OCI-LY3 (cell line): Measurements from ENCODE around the gene NIPBL.

Source experiments
- H2AFZ ChIP-seq: fragments of 200-600, 300-600 bp; shearing (Covaris generic); 2 replicates; pipeline ENCODE4 v1.6.0; 2014; ENCODE audit warnings: antibody characterized with exemption, low read depth, low read length
- H3K27ac ChIP-seq: fragments of 200-600, 300-600 bp; sonication (generic); 2 replicates; pipeline ENCODE4 v1.5.1; 2014; ENCODE audit warnings: mild to moderate bottlenecking, low read length, moderate library complexity, mixed read lengths
- H3K27me3 ChIP-seq: fragments of 200-600, 300-600 bp; sonication (generic); 2 replicates; pipeline ENCODE4 v1.6.1; 2014; ENCODE audit warnings: low read depth, low read length, mixed read lengths
- H3K36me3 ChIP-seq: fragments of 200-600, 300-600 bp; sonication (generic); replicated peaks from 2 replicates; pipeline ENCODE3; 2014; ENCODE audit warnings: low read depth, low read length, mixed read lengths
- H3K4me1 ChIP-seq: fragments of 300-600, 200-600 bp; sonication (generic); 2 replicates; pipeline ENCODE4 v1.6.1; 2014; ENCODE audit warnings: low read length, mixed read lengths
- H3K4me2 ChIP-seq: fragments of 200-600, 300-600 bp; sonication (generic); 2 replicates; pipeline ENCODE4 v1.6.1; 2014; ENCODE audit warnings: low read length, mixed read lengths
- H3K4me3 ChIP-seq: fragments of 300-600, 200-600 bp; sonication (generic); 2 replicates; pipeline ENCODE4 v1.5.1; 2014; ENCODE audit warnings: antibody characterized with exemption, mild to moderate bottlenecking, low read length, moderate library complexity
- H3K79me2 ChIP-seq: fragments of 300-600, 200-600 bp; shearing (Covaris generic); 2 replicates; pipeline ENCODE4 v1.6.1; 2014; ENCODE audit warnings: mild to moderate bottlenecking, low read length, mixed read lengths
- H3K9ac ChIP-seq: fragments of 300-600, 200-600 bp; shearing (Covaris generic); 2 replicates; pipeline ENCODE4 v1.6.0; 2014; ENCODE audit warnings: mild to moderate bottlenecking, low read length, moderate library complexity
- H3K9me3 ChIP-seq: fragments of 200-600, 300-600 bp; shearing (Covaris generic); 2 replicates; pipeline ENCODE4 v1.6.1; 2014; ENCODE audit warnings: low read length, mixed read lengths; ENCODE audit not compliant: insufficient read depth
- H4K20me1 ChIP-seq: fragments of 200-600, 300-600 bp; sonication (generic); 2 replicates; pipeline ENCODE4 v1.6.1; 2016; ENCODE audit warnings: low read length, mixed read lengths; ENCODE audit not compliant: insufficient read depth
- CTCF ChIP-seq: fragments of 200-600, 300-600 bp; sonication (generic); IDR thresholded peaks from 2 replicates; pipeline ENCODE4 v1.5.1; 2014; ENCODE audit warnings: antibody characterized with exemption, low read length, low read depth
- EZH2phosphoT487 ChIP-seq: fragments of 200-600 bp; shearing (Covaris generic); IDR thresholded peaks from 2 replicates; pipeline ENCODE4 v1.6.1; 2018; ENCODE audit warnings: antibody characterized with exemption, mixed run types, low read depth

The NIPBL gene

GRCh38 chr5:37063739-37064138, 187.2 kb downstream of the NIPBL start:
- Histone ChIP-seq H3K27ac (no peak overlapping the region), H3K9me3 (no peaks in the 10 kb centered on the region), H2AFZ (no peak overlapping the region), H3K79me2 (no peaks in the 10 kb centered on the region), H4K20me1 (no peaks in the 10 kb centered on the region), H3K36me3 (peaks cover 4% of the 10 kb centered on the region), H3K4me3 (no peak overlapping the region), H3K27me3 (no peaks in the 10 kb centered on the region), H3K4me2 (no peak overlapping the region), H3K4me1 (no peaks in the 10 kb centered on the region), H3K9ac (no peak overlapping the region)
- no peak for TF ChIP-seq EZH2phosphoT487
- TF ChIP-seq CTCF, result no peak

- H3K27me3 ChIP-seq, result no peaks in the 10 kb centered on the region
- H3K4me1 ChIP-seq, result no peaks in the 10 kb centered on the region
- H3K9me3 ChIP-seq, result no peaks in the 10 kb centered on the region
- H3K4me3 ChIP-seq, result no peak overlapping the region
- TF ChIP-seq CTCF (no peak), EZH2phosphoT487 (no peak)
- H2AFZ ChIP-seq, result no peak overlapping the region
- H4K20me1 ChIP-seq, result no peaks in the 10 kb centered on the region
- no peak overlapping the region for H3K27ac ChIP-seq
- H3K36me3 ChIP-seq, result peaks cover 2% of the 10 kb centered on the region
- no peak overlapping the region for H3K4me2 ChIP-seq
- H3K9ac ChIP-seq, result no peak overlapping the region
- H3K79me2 ChIP-seq, result no peaks in the 10 kb centered on the region
These were observed 187.9 kb downstream of the NIPBL start for GRCh38 chr5:37064442-37064841.

GRCh38 chr5:37071487-37071886, 194.9 kb downstream of the NIPBL start:
- TF ChIP-seq CTCF (no peak), EZH2phosphoT487 (no peak)
- H3K27ac ChIP-seq, result no peak overlapping the region
- no peaks in the 10 kb centered on the region for H3K9me3 ChIP-seq
- H3K4me3 ChIP-seq, result no peak overlapping the region
- H3K9ac ChIP-seq, result no peak overlapping the region
- H2AFZ ChIP-seq, result no peak overlapping the region
- H3K4me1 ChIP-seq, result no peaks in the 10 kb centered on the region
- no peaks in the 10 kb centered on the region for H3K79me2 ChIP-seq
- H4K20me1 ChIP-seq, result no peaks in the 10 kb centered on the region
- no peak overlapping the region for H3K4me2 ChIP-seq
- H3K27me3 ChIP-seq, result no peaks in the 10 kb centered on the region
- no peaks in the 10 kb centered on the region for H3K36me3 ChIP-seq

GRCh38 chr5:37071901-37072581, 195.5 kb downstream of the NIPBL start:
- no peak overlapping the region for H3K4me3 ChIP-seq
- H3K9ac ChIP-seq, result no peak overlapping the region
- no peaks in the 10 kb centered on the region for H3K36me3 ChIP-seq
- H3K4me2 ChIP-seq, result no peak overlapping the region
- no peaks in the 10 kb centered on the region for H3K79me2 ChIP-seq
- H2AFZ ChIP-seq, result no peak overlapping the region
- H3K9me3 ChIP-seq, result no peaks in the 10 kb centered on the region
- H4K20me1 ChIP-seq, result no peaks in the 10 kb centered on the region
- H3K27me3 ChIP-seq, result no peaks in the 10 kb centered on the region
- H3K4me1 ChIP-seq, result no peaks in the 10 kb centered on the region
- no peak overlapping the region for H3K27ac ChIP-seq
- no peak for TF ChIP-seq EZH2phosphoT487
